ENCODE measurements around the gene ST3GAL2. TPM values are rescaled to one million over a fixed set of nuclear protein-coding genes. Genes with fewer than 3 reads are reported as not detected.

The ST3GAL2 gene
- total RNA-seq, 1 donor from 2014 or later = 67.6 TPM

DNA sequence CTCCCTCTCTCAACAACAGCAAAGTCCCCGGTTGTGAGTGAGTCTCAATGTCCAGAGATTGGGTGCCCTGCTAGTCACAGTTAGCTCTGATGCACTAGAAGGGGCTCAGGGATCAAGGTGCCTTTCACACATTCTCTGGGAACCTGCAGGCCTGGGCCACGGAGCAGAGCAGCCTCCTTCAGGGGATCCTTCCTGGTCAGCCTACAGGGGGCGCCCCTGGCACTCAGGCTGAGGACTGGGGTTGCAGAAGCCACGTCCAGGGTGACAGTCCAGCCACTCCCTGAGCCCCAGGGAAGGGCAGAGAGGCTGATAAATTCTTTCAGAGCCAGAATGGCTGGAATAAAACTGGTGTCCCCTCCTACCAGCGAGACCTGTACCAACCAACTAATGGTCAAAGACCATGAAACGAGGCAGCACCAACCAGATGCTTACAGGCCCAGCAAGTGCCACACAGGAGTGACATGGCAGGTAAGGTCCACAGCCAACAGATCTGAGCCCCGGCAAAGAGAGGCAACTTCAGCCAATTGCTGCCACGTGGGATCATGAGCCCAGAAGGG, 43.5 kb downstream of the ST3GAL2 start:
- Mint-ChIP-seq H3K4me1 (ENCODE audit: unreplicated experiment) (peaks cover 18% of the 10 kb centered on the region), H3K27ac (ENCODE audit: unreplicated experiment) (no peak overlapping the region), H3K9me3 (ENCODE audit: unreplicated experiment) (no peaks in the 10 kb centered on the region), H3K27me3 (ENCODE audit: unreplicated experiment) (no peaks in the 10 kb centered on the region), H3K4me3 (ENCODE audit: unreplicated experiment) (no peak overlapping the region), H3K36me3 (ENCODE audit: unreplicated experiment) (peaks cover 21% of the 10 kb centered on the region)
- TF ChIP-seq, protein P1, sequence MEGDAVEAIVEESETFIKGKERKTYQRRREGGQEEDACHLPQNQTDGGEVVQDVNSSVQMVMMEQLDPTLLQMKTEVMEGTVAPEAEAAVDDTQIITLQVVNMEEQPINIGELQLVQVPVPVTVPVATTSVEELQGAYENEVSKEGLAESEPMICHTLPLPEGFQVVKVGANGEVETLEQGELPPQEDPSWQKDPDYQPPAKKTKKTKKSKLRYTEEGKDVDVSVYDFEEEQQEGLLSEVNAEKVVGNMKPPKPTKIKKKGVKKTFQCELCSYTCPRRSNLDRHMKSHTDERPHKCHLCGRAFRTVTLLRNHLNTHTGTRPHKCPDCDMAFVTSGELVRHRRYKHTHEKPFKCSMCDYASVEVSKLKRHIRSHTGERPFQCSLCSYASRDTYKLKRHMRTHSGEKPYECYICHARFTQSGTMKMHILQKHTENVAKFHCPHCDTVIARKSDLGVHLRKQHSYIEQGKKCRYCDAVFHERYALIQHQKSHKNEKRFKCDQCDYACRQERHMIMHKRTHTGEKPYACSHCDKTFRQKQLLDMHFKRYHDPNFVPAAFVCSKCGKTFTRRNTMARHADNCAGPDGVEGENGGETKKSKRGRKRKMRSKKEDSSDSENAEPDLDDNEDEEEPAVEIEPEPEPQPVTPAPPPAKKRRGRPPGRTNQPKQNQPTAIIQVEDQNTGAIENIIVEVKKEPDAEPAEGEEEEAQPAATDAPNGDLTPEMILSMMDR (IDR thresholded peaks at IDR 0.05) = peak; percentile 63
- DNase-seq (ENCODE audit: extremely low spot score, unreplicated experiment) = no peak

DNA sequence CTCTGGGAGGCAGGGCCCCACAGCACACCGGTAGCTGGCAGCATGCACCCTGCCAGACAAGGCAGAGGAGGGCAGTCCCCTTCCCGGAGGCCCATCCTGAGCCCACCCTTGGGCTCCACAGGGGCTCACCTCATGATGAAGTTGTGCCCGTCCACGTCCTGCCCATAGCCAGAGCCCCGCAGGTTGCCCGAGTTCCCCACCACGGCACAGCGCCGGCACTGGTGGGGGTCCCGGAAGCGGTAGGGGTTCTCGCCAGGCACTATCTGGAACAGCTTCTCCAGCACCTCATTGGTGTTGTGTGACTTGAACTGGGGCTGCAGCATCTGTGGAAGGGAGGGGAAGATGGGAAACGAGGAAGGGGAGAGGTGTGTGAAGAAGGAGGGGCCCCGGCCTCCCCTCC, 44.0 kb downstream of the ST3GAL2 start:
- no peaks in the 10 kb centered on the region for H3K9me3 Mint-ChIP-seq (ENCODE audit: unreplicated experiment)
- no peak for DNase-seq (ENCODE audit: extremely low spot score, unreplicated experiment)
- H3K4me3 Mint-ChIP-seq (ENCODE audit: unreplicated experiment) = no peak overlapping the region
- no peak overlapping the region for H3K27ac Mint-ChIP-seq (ENCODE audit: unreplicated experiment)
- no peaks in the 10 kb centered on the region for H3K27me3 Mint-ChIP-seq (ENCODE audit: unreplicated experiment)
- TF ChIP-seq, protein P1 (IDR thresholded peaks at IDR 0.05) = no peak
- peaks cover 18% of the 10 kb centered on the region for H3K4me1 Mint-ChIP-seq (ENCODE audit: unreplicated experiment)
- peaks cover 19% of the 10 kb centered on the region for H3K36me3 Mint-ChIP-seq (ENCODE audit: unreplicated experiment)

- Mint-ChIP-seq H3K4me3 (ENCODE audit: unreplicated experiment) (no peak overlapping the region), H3K27ac (ENCODE audit: unreplicated experiment) (no peak overlapping the region), H3K36me3 (ENCODE audit: unreplicated experiment) (peaks cover 17% of the 10 kb centered on the region), H3K27me3 (ENCODE audit: unreplicated experiment) (no peaks in the 10 kb centered on the region), H3K9me3 (ENCODE audit: unreplicated experiment) (no peaks in the 10 kb centered on the region), H3K4me1 (ENCODE audit: unreplicated experiment) (peaks cover 18% of the 10 kb centered on the region)
- TF ChIP-seq, protein P1 (IDR thresholded peaks at IDR 0.05) = no peak
- no peak for DNase-seq (ENCODE audit: extremely low spot score, unreplicated experiment)
Measured at GRCh38 chr16:70393662-70394061, 45.2 kb downstream of the ST3GAL2 start.

GRCh38 chr16:70392606-70393005, 46.3 kb downstream of the ST3GAL2 start:
- Mint-ChIP-seq H3K27ac (ENCODE audit: unreplicated experiment) (no peak overlapping the region), H3K9me3 (ENCODE audit: unreplicated experiment) (no peaks in the 10 kb centered on the region), H3K4me1 (ENCODE audit: unreplicated experiment) (peaks cover 18% of the 10 kb centered on the region), H3K27me3 (ENCODE audit: unreplicated experiment) (no peaks in the 10 kb centered on the region), H3K4me3 (ENCODE audit: unreplicated experiment) (no peak overlapping the region), H3K36me3 (ENCODE audit: unreplicated experiment) (peaks cover 24% of the 10 kb centered on the region)
- DNase-seq (ENCODE audit: extremely low spot score, unreplicated experiment) = no peak
- TF ChIP-seq, protein P1 (IDR thresholded peaks at IDR 0.05) = no peak

DNA sequence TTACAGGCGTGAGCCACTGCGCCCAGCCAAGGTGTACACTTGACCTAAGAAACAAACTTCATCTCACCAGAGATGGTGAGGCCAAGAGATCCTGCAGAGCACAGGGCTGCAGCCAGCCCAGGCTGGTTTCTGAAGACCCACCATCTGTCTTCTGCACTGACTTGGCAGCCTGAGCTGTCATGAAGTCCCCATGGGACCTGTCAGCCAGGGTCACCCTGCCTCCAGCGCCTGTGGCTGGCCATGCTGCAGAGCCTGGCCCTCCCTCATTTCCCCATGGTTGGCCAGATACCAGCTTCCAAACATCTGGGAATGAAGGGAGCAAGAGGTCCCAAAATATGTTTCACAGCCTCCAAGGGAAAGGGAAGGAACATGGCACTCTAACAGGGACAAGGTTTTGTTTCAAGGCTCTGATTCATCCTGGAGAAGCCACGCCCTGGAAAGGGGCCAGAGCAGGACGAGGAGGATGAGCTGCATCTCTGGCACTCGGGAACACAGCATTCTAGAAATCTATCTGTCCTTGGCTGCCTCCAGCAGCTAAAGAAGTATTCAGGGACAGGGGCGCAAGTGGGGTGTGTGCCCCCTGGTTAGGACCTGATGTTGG, 46.9 kb downstream of the ST3GAL2 start:
- DNase-seq (ENCODE audit: extremely low spot score, unreplicated experiment) = no peak
- TF ChIP-seq, protein P1 (IDR thresholded peaks at IDR 0.05) = no peak
- Mint-ChIP-seq H3K4me3 (ENCODE audit: unreplicated experiment) (no peak overlapping the region), H3K27ac (ENCODE audit: unreplicated experiment) (peak overlapping the region; percentile 18), H3K36me3 (ENCODE audit: unreplicated experiment) (peaks cover 24% of the 10 kb centered on the region), H3K4me1 (ENCODE audit: unreplicated experiment) (peaks cover 18% of the 10 kb centered on the region), H3K27me3 (ENCODE audit: unreplicated experiment) (no peaks in the 10 kb centered on the region), H3K9me3 (ENCODE audit: unreplicated experiment) (no peaks in the 10 kb centered on the region)
